Neural crest cell (in vitro differentiated cells): Measurements from ENCODE around the gene NFIA. TPM values are rescaled to one million over a fixed set of nuclear protein-coding genes. Genes with fewer than 3 reads are reported as not detected.

Experiments used
- DNase-seq: peaks from one replicate; pipeline ENCODE4 v3.0.0; 2021; ENCODE audit warnings: low read depth, mixed read lengths, low spot score
- H3K27ac Mint-ChIP-seq: one replicate; pipeline ENCODE4 v1.8.0; 2021; ENCODE audit warnings: mild to moderate bottlenecking, mixed read lengths; ENCODE audit not compliant: unreplicated experiment
- H3K27me3 Mint-ChIP-seq: 2 replicates; pipeline ENCODE4 v1.8.0; 2021; ENCODE audit warnings: low read depth, mild to moderate bottlenecking, mixed read lengths
- H3K36me3 Mint-ChIP-seq: 2 replicates; pipeline ENCODE4 v1.8.0; 2021; ENCODE audit warnings: low read depth, mild to moderate bottlenecking, mixed read lengths
- H3K4me1 Mint-ChIP-seq: 2 replicates; pipeline ENCODE4 v1.8.0; 2021; ENCODE audit warnings: mixed read lengths
- H3K4me3 Mint-ChIP-seq: one replicate; pipeline ENCODE4 v1.8.0; 2021; ENCODE audit warnings: mild to moderate bottlenecking, mixed read lengths
- H3K9me3 Mint-ChIP-seq: 2 replicates; pipeline ENCODE4 v1.8.0; 2021; ENCODE audit warnings: mixed read lengths
- CTCF ChIP-seq: fragments of 200-600 bp; sonication (generic); conservative IDR thresholded peaks from 2 replicates; pipeline ENCODE4 v1.5.0; 2021; ENCODE audit warnings: antibody characterized with exemption, mild to moderate bottlenecking
- total RNA-seq: library from RNA; stranded (reverse); gene quantifications from 2 replicates; pipeline ENCODE4 v1.2.1, GENCODE V29; 2021

NFIA gene
- total RNA-seq, 1 donor from 2014 or later = 3.4 TPM

DNA sequence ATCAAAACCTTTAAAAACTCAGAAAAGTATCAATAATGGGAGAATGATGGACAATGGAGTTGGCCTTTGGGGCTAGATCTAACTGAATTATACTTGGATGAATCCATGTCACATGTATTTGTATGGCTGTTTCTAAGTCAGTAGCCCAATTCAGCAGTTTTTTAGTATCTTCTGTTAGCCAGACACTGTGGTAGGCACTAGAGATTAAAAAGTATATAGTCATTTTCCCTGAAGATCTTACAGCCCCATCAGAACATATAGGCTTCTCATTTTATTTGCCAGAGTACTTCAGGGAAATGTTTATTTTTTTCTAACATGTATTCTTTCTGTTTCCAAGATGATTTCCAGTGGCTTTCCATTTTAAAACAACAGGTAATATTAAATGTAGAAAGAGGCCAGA, 273.7 kb downstream of the NFIA start:
- no peaks in the 10 kb centered on the region for H3K9me3 Mint-ChIP-seq
- no peaks in the 10 kb centered on the region for H3K4me1 Mint-ChIP-seq
- H3K4me3 Mint-ChIP-seq = no peak overlapping the region

GRCh38 chr1:61356995-61357394, 274.6 kb downstream of the NFIA start:
- H3K27ac Mint-ChIP-seq = no peak overlapping the region
- no peaks in the 10 kb centered on the region for H3K36me3 Mint-ChIP-seq
- no peak for TF ChIP-seq CTCF
- H3K4me3 Mint-ChIP-seq = no peak overlapping the region
- peaks cover 3% of the 10 kb centered on the region for H3K27me3 Mint-ChIP-seq
- DNase-seq = no peak
- no peaks in the 10 kb centered on the region for H3K4me1 Mint-ChIP-seq
- no peaks in the 10 kb centered on the region for H3K9me3 Mint-ChIP-seq

More for the DNA sequence above, 273.7 kb downstream of the NFIA start:
- no peak for DNase-seq
- Mint-ChIP-seq H3K27ac (no peak overlapping the region), H3K27me3 (peaks cover 3% of the 10 kb centered on the region), H3K36me3 (no peaks in the 10 kb centered on the region)
- TF ChIP-seq CTCF = no peak

- H3K4me1 Mint-ChIP-seq = no peaks in the 10 kb centered on the region
- no peak overlapping the region for H3K27ac Mint-ChIP-seq
- TF ChIP-seq CTCF = no peak
- H3K27me3 Mint-ChIP-seq = peaks cover 3% of the 10 kb centered on the region
- no peak for DNase-seq
- H3K36me3 Mint-ChIP-seq = no peaks in the 10 kb centered on the region
- H3K4me3 Mint-ChIP-seq = no peak overlapping the region
- H3K9me3 Mint-ChIP-seq = no peaks in the 10 kb centered on the region
These were observed 275.2 kb downstream of the NFIA start for GRCh38 chr1:61357539-61357938.

- Mint-ChIP-seq H3K27ac (no peak overlapping the region), H3K27me3 (peaks cover 2% of the 10 kb centered on the region), H3K36me3 (no peaks in the 10 kb centered on the region), H3K4me3 (no peak overlapping the region), H3K4me1 (no peaks in the 10 kb centered on the region), H3K9me3 (no peaks in the 10 kb centered on the region)
- no peak for DNase-seq
- no peak for TF ChIP-seq CTCF
These were observed 276.6 kb downstream of the NFIA start for GRCh38 chr1:61358770-61359455.

DNA sequence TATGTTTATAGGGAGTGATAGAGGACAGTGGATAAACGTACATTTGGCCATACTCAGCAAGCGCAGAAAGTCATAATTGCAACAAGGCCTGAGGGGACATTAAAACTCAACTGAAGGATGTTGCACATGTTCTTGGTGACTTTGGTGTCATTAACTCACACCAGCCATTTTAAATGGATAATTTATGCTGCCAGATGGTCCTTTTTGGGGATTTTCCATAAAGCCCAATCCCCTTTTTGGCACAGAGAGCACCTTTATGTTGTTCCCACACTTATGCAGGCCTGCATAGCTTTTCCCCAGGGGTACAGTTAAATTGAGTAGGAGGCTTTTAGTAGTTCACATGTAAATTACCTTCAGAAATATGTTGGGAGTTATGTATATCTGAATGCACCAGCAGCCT, 279.6 kb downstream of the NFIA start:
- no peak for DNase-seq
- Mint-ChIP-seq H3K4me1 (no peaks in the 10 kb centered on the region), H3K36me3 (no peaks in the 10 kb centered on the region), H3K27me3 (no peaks in the 10 kb centered on the region), H3K9me3 (no peaks in the 10 kb centered on the region), H3K27ac (no peak overlapping the region), H3K4me3 (no peak overlapping the region)
- no peak for TF ChIP-seq CTCF
